OCI-M2 (cell line): ENCODE data around the gene SLC39A11.
"Not testable (repeated sequence)": the region's sequence is repeated elsewhere in the genome, so short reads cannot be mapped to it uniquely, and the experiment has no call there.

ENCODE experiments used
- DNase-seq: peaks from one replicate; lab custom pipeline; 2025; ENCODE audit not compliant: unreplicated experiment; lab: John Stamatoyannopoulos, UW

The SLC39A11 gene

GRCh38 chr17:72804949-72805707 is 287.4 kb downstream of the SLC39A11 start:
- no peak for DNase-seq

DNA sequence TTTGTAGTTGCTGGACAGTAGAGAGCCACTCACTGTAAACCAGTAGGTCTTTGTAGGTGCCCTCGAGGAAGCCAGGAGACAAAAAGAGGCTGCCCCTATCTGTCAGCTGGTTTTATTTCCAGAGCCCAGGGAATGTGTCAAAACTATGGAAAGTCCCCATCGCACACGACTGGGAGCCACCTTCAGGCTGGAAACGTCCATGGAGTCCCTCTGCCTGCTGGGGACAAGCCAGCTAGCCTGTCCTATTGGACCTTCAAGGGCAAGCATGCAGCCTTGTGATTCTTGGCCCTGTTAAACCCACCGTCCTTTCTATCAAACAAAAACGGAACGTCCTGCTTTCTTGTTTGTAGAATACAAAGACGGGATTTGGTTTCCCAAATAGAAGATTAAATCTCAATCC is 289.8 kb downstream of the SLC39A11 start:
- no peak for DNase-seq

GRCh38 chr17:72797142-72797541 is 295.3 kb downstream of the SLC39A11 start:
- DNase-seq, result no peak

DNA sequence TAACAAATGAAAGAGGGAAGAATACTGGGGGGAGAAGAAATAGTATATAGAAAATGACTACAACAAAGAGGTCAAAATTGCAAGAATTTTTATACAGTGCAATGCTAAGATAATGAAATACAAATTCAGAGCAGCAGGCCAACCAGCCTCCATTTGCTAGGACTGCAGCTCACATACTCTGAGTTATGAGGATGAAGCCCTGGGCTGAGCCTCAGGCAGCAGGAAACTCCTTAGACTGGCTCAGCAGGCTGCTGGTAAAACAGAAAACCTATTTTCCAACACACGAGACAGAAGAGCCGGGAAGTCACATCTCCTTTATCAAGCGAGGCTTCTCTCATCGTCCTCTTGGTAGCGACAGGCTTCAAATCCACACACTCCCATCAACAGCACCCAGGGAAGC is 296.5 kb downstream of the SLC39A11 start:
- DNase-seq, result no peak

DNA sequence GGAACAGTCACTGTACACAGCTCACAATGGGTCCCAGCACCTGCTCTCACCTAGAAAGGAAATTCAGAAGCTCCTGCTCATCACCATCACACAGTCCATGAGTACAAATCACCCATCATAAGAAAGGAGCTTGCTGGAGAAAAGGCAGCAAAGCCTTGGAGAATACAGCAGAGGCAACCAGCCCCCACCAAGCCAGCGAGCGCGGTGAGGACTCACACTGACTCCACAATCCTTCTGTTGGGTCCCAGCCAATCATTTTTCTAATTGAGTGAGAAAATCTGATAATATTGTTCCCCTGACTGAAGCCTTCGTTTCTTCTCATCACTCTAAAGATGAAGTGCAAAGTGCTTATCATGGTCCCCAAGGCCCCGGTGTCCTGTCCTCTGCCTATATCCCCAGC is 298.3 kb downstream of the SLC39A11 start:
- no peak for DNase-seq

DNA sequence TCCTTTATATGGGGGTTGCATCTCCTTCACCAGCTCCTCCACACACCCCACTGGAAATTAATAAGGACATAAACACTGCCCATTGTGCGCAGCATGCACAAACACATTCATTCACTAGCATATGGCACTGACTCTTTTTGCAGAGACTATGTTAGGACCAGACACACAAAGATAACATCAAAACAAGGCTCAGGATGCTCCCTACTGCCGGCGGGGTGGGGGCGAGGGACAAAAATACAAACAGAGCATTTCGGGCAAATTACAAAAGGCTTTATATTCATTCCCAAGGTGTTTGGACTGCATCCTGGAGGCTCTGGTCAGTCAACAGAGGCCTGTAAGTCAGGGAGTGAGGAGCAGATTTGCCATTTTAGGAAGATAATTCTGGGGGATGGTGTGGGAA is 299.7 kb downstream of the SLC39A11 start:
- no peak for DNase-seq

- no peak for DNase-seq
These were observed 302.3 kb downstream of the SLC39A11 start for GRCh38 chr17:72790190-72790589.

- DNase-seq, result no peak
These were observed 302.8 kb downstream of the SLC39A11 start for GRCh38 chr17:72789711-72790110.

GRCh38 chr17:72788950-72789585 is 303.4 kb downstream of the SLC39A11 start:
- DNase-seq, result no peak

GRCh38 chr17:72786209-72786608 is 306.3 kb downstream of the SLC39A11 start:
- DNase-seq, result no peak

DNA sequence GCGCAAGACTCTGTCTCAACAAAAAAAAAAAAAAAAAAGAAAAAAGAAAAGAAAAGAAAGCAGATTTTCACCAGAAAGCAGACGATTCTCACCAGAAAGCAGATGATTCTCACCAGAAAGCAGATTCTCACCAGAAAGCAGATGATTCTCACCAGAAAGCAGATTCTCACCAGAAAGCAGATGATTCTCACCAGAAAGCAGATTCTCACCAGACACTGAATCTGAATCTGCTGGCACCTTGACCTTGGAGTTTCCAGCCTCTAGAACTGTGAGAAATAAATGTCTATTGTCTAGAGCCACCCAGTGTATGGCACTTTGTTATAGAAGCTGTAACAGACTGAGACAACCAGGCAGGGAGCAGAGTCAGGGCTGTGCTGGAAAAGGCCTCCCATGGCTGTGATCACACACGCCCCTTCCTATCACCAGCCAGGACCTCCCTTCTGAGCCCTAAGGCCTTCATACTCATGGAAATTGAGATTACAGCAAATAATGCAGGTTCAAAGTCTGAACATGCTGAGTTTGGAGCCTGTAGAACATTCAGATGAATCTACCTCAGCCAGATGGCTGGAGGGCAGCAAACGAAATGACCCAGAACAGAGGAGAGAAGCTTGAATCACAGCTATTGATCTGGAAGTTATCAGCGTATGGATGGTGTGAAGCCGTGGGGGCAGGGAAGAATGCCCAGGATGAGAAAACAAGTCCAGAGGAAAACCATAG is 309.3 kb downstream of the SLC39A11 start:
- no peak for DNase-seq

DNA sequence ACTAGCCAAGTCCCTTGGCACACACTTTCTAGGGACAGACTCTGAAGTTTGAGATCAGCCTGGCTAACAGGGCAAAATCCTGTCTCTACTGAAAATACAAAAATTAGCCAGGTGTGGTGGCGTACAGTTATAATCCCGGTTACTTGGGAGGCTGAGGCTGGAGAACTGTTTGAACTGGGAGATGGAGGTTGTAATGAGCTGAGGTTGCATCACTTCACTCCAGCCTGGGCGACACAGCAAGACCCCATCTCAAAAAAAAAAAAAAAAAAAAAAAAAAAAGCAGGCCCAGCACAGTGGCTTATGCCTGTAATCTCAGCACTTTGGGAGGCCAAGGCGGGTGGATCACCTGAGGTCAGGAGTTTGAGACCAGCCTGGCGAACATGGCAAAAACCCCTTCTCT is 310.1 kb downstream of the SLC39A11 start:
- DNase-seq, result not testable (repeated sequence)

DNA sequence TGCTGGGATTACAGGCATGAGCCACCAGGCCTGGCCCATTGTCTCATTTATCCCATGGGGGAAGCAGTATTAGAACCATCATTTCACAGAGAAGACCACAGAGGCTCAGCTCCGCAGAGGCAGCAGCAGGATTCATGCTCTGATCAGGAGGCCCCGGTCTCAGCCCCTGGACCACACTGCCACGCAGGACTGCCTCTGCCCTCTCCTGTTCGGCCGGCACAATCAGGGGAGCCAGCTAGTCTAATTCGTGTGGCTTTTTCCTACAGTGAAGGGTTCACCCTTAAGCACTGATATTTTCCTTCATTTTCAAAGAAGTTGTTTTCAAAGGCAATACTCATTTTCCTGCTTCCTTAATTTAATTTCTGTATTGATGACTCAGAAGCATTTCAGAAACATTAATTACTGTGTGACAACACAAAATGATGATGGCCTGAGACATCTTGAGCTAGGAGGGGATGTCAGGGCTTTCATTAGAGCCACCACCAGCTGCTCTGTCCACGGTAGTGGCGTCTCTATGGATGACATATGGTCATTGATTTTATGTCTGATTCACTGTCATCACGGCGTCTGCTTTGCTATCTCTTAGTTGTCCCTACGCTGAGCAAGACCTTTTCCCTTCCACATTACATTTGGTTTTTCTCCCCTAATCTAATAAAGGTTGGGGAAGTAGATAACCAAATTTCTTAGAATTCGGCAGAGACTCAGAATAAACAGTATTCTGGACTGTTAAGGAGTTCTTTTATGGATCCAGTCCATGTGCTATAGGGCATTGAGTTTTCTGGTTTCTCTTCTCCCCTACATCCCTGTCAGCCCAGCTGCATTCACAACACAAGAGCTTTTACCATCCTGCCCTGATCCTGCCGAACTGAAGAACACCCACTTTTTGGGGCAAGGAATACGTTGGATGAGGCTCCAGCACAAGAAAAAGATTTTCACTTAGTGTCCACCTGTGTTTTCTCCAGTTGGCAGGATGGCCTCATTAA is 314.0 kb downstream of the SLC39A11 start:
- no peak for DNase-seq

DNA sequence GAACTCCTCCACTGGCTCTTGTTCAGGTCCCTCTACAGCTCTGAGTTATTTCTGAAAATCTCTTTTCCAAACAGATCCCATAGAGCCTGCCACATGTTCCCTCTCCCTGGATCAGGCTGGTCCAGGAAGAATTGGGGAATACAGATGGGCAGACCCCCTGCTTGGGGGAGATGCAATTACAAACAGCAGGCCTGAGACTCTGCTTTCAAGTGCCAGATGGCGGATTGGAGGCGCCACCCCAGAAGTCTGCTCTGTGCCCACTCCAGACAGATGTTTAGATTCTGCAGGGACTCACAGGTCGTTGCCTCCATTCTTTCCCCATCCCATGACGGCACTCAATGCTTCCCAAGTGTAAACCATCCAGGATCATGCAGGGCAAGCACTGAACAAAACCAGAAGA is 316.6 kb downstream of the SLC39A11 start:
- no peak for DNase-seq

GRCh38 chr17:72775237-72775636 is 317.3 kb downstream of the SLC39A11 start:
- DNase-seq, result no peak

- no peak for DNase-seq
These were observed 318.3 kb downstream of the SLC39A11 start for GRCh38 chr17:72774236-72774635.

DNA sequence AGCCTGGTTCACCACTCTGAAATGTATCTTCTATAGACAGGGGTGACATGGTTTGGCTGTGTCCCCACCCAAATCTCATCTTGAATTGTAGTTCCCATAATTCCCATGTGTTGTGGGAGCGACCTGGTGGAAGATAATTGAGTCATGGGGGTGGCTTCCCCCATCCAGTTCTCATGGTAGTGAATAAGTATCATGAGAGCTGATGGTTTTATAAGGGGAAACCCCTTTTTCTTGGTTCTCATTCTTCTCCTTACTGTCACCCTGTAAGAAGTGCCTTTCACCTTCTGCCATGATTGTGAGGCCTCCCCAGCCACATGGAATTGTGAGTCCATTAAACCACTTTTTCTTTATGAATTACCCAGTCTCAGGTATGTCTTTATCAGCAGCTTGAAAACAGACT is 319.3 kb downstream of the SLC39A11 start:
- not testable (repeated sequence) for DNase-seq

- no peak for DNase-seq
These were observed 320.1 kb downstream of the SLC39A11 start for GRCh38 chr17:72772331-72772821.

GRCh38 chr17:72771734-72772133 is 320.8 kb downstream of the SLC39A11 start:
- DNase-seq, result no peak

GRCh38 chr17:72766761-72767356 is 325.6 kb downstream of the SLC39A11 start:
- no peak for DNase-seq
